SHP77 (cell line): ENCODE measurements around the gene MMP20.

Experiments used
- DNase-seq, 2 experiments: peaks; one replicate each; lab custom pipeline; 2025; lab: John Stamatoyannopoulos, UW

Gene MMP20

GRCh38 chr11:102591160-102591718, 33.9 kb downstream of the MMP20 start:
- DNase-seq, result no peak

- no peak for DNase-seq
Measured at GRCh38 chr11:102590276-102591049, 34.7 kb downstream of the MMP20 start.

- no peak for DNase-seq
Measured at GRCh38 chr11:102589047-102589459, 36.1 kb downstream of the MMP20 start.

- no peak for DNase-seq
Measured at GRCh38 chr11:102587722-102588121, 37.4 kb downstream of the MMP20 start.

GRCh38 chr11:102583141-102583873, 41.8 kb downstream of the MMP20 start:
- no peak for DNase-seq

GRCh38 chr11:102582140-102582539, 43.0 kb downstream of the MMP20 start:
- no peak for DNase-seq

- no peak for DNase-seq
Measured at GRCh38 chr11:102581066-102581465, 44.1 kb downstream of the MMP20 start.

GRCh38 chr11:102580185-102580951, 44.8 kb downstream of the MMP20 start:
- no peak for DNase-seq

- DNase-seq, result no peak
Measured at GRCh38 chr11:102577723-102578122, 47.4 kb downstream of the MMP20 start.

- no peak for DNase-seq
Measured at GRCh38 chr11:102577182-102577581, 48.0 kb downstream of the MMP20 start.

- no peak for DNase-seq
Measured at GRCh38 chr11:102576350-102576749, 48.8 kb downstream of the MMP20 start.

GRCh38 chr11:102575012-102575411, 50.1 kb downstream of the MMP20 start:
- no peak for DNase-seq

- DNase-seq, result no peak
Measured at GRCh38 chr11:102573851-102574250, 51.3 kb downstream of the MMP20 start.

GRCh38 chr11:102572554-102573220, 52.4 kb downstream of the MMP20 start:
- no peak for DNase-seq

GRCh38 chr11:102568851-102569250, 56.3 kb downstream of the MMP20 start:
- no peak for DNase-seq

GRCh38 chr11:102566112-102566511, 59.0 kb downstream of the MMP20 start:
- no peak for DNase-seq

- no peak for DNase-seq
Measured at GRCh38 chr11:102564110-102564509, 61.0 kb downstream of the MMP20 start.

- DNase-seq, result no peak
Measured at GRCh38 chr11:102561636-102562035, 63.5 kb downstream of the MMP20 start.

GRCh38 chr11:102560555-102561011, 64.5 kb downstream of the MMP20 start:
- no peak for DNase-seq

- no peak for DNase-seq
Measured at GRCh38 chr11:102559839-102560238, 65.3 kb downstream of the MMP20 start.

- DNase-seq, result no peak
Measured at GRCh38 chr11:102555091-102555490, 70.0 kb downstream of the MMP20 start.

- no peak for DNase-seq
Measured at GRCh38 chr11:102553835-102554282, 71.3 kb downstream of the MMP20 start.
